GM21515 (cell line): Measurements from ENCODE around the gene CCL13.

ENCODE experiments used
- ATAC-seq: cut with Tn5 transposase; IDR thresholded peaks from one replicate; pipeline ENCODE4 v1.9.1; 2021; ENCODE audit not compliant: unreplicated experiment

Gene CCL13

GRCh38 chr17:34361478-34362061 is 5.3 kb downstream of the CCL13 start:
- ATAC-seq, result peak; percentile 72

- no peak for ATAC-seq
These were observed 6.9 kb downstream of the CCL13 start, which contains the start of gene CCL1 for GRCh38 chr17:34363183-34363661. CCL1 (minus strand) TSS chr17:34363233; CDS start chr17:34363161, 72 bp downstream.

- no peak for ATAC-seq
These were observed 8.5 kb downstream of the CCL13 start for GRCh38 chr17:34364751-34365150.

- ATAC-seq, result no peak
These were observed 9.1 kb downstream of the CCL13 start for GRCh38 chr17:34365340-34365739.

GRCh38 chr17:34366010-34366409 is 9.7 kb downstream of the CCL13 start:
- ATAC-seq, result no peak

GRCh38 chr17:34366529-34367107 is 10.3 kb downstream of the CCL13 start:
- ATAC-seq, result no peak

GRCh38 chr17:34367486-34368195 is 11.4 kb downstream of the CCL13 start:
- no peak for ATAC-seq

- no peak for ATAC-seq
These were observed 12.1 kb downstream of the CCL13 start for GRCh38 chr17:34368196-34368945.

- no peak for ATAC-seq
These were observed 12.7 kb downstream of the CCL13 start for GRCh38 chr17:34368946-34369500.

- ATAC-seq, result no peak
These were observed 13.3 kb downstream of the CCL13 start for GRCh38 chr17:34369571-34369970.

GRCh38 chr17:34370376-34370996 is 14.2 kb downstream of the CCL13 start:
- ATAC-seq, result no peak

- no peak for ATAC-seq
These were observed 14.7 kb downstream of the CCL13 start for GRCh38 chr17:34370997-34371395.

- no peak for ATAC-seq
These were observed 15.3 kb downstream of the CCL13 start for GRCh38 chr17:34371405-34372100.

- no peak for ATAC-seq
These were observed 18.2 kb downstream of the CCL13 start for GRCh38 chr17:34374457-34374856.

GRCh38 chr17:34375426-34375997 is 19.2 kb downstream of the CCL13 start:
- ATAC-seq, result no peak

- ATAC-seq, result peak; percentile 57
These were observed 21.0 kb downstream of the CCL13 start for GRCh38 chr17:34377078-34377823.

GRCh38 chr17:34378664-34379101 is 22.4 kb downstream of the CCL13 start:
- no peak for ATAC-seq

- ATAC-seq, result no peak
These were observed 23.6 kb downstream of the CCL13 start for GRCh38 chr17:34379868-34380267.

- no peak for ATAC-seq
These were observed 26.4 kb downstream of the CCL13 start for GRCh38 chr17:34382621-34383124.
